GM18858 (cell line): ENCODE measurements around the gene COLEC11.

Source experiments
- ATAC-seq: cut with Tn5 transposase; IDR thresholded peaks from one replicate; pipeline ENCODE4 v1.9.1; 2021; ENCODE audit not compliant: unreplicated experiment

COLEC11 gene

GRCh38 chr2:3637311-3637675 is 42.4 kb downstream of the COLEC11 start:
- ATAC-seq, result no peak

- ATAC-seq, result no peak
These were observed 43.0 kb downstream of the COLEC11 start for GRCh38 chr2:3637692-3638455.

GRCh38 chr2:3638456-3638810 is 43.5 kb downstream of the COLEC11 start:
- ATAC-seq, result no peak

GRCh38 chr2:3639015-3639630 is 44.2 kb downstream of the COLEC11 start:
- no peak for ATAC-seq

GRCh38 chr2:3639653-3640052 is 44.7 kb downstream of the COLEC11 start:
- ATAC-seq, result no peak

GRCh38 chr2:3641181-3641580 is 46.3 kb downstream of the COLEC11 start:
- ATAC-seq, result no peak

DNA sequence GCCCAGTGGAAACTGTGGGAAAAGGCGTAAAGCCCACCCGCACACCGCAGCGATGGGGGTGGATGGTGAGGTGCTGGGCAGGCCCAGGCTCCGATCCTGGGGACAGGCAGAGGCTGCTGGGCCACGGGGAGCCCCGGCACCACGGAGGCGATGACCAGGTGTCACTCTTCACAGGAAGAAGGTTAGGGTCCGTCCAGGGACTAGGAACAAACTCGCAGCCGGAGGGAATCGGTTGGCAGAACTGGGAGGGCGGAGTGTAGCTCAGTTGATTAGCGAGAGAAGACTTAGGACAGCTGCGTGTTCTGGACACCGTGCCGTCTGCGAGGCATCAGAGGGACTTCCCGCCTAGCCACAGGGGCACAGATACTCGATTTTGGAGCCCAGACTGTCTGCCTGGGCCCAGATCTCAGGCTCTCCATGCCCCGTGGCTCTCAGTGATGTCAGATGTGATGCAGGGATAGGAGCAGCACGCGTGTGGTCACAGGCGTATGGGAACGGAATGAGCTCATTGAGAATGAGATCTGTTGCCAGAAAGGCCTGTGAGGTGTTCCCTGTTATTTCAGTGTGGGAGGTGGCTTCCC is 47.0 kb downstream of the COLEC11 start:
- ATAC-seq, result no peak

DNA sequence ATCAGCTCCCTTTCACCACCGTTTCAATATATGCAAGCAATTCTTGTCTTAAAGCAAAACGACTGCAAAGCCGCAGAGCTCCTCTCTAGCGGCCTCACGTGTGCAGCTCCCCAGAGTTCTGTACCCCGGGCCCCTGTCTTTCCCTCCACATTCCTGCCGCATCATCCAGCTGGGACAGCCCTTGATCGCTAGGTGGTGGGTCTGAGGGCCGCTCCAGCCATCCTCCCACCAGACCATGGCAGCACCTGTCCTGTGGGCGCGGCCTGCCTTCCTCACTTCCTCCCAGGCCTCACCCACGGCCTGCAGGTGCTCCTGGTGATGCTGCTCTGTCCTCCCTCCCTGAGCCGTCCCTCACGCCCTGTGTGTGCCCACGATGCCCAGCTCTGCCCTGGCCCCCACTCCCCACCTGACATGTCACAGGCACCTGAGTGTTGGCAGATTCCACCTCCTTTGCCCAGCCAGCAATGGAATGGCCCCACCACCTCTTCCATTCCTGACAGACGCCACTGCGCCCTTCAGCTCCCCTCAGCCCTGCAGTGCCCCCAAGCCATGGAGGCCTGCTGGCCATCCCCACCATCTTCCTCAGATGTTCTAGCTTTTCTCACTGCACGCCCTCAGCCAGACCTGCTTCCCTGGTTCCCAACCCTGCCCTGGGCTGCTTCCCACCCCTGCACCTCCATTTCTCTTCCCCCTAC is 47.8 kb downstream of the COLEC11 start:
- no peak for ATAC-seq

DNA sequence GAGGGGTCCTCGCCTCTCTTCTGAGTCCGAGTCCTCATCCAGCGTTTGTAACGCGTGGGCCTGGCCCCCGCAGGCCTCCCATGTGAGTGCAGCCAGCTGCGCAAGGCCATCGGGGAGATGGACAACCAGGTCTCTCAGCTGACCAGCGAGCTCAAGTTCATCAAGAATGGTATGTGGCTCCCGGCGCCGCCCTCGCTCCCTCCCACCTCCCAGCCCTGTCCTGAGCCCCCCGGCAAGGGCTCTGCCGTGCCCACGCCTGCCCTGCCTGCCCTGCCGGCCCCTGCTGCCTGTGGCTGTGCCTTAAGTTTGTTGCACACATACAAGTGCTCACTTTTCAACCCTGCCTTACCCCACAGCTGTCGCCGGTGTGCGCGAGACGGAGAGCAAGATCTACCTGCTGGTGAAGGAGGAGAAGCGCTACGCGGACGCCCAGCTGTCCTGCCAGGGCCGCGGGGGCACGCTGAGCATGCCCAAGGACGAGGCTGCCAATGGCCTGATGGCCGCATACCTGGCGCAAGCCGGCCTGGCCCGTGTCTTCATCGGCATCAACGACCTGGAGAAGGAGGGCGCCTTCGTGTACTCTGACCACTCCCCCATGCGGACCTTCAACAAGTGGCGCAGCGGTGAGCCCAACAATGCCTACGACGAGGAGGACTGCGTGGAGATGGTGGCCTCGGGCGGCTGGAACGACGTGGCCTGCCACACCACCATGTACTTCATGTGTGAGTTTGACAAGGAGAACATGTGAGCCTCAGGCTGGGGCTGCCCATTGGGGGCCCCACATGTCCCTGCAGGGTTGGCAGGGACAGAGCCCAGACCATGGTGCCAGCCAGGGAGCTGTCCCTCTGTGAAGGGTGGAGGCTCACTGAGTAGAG is 48.7 kb downstream of the COLEC11 start:
- no peak for ATAC-seq

GRCh38 chr2:3644246-3644525 is 49.3 kb downstream of the COLEC11 start:
- no peak for ATAC-seq

DNA sequence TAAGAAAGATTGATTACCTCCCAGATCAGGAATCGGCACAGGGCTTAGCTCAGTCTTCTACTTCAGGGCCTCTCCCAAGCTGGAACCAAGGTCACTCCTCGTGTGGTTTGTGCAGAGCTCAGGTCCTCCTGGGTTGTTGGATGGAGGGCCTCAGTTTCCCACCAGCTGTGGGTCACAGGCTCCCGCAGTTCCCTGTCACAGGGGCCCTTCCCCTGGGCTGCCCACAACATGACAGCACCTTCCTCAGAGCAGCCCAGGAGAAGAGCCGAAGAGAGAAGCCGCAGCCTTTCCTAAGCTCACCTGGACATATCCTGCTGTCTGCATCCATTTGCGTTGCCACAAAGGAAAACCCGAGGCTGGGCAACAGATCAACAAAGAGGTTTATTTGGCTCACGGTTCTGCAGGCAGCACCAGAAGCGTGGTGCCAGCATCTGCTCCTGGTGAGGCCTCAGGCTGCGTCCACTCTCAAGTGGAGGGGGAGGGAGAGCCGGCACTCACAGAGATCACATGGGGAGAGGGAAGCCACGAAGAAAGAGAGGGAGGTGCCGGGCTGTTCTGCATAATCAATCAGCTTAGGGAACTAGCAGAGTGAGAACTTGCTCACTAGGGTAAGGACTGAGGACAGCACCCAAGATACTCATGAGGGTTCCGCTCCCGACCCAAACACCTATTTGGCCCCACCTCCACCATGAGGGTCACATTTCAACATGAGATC is 50.1 kb downstream of the COLEC11 start:
- no peak for ATAC-seq

DNA sequence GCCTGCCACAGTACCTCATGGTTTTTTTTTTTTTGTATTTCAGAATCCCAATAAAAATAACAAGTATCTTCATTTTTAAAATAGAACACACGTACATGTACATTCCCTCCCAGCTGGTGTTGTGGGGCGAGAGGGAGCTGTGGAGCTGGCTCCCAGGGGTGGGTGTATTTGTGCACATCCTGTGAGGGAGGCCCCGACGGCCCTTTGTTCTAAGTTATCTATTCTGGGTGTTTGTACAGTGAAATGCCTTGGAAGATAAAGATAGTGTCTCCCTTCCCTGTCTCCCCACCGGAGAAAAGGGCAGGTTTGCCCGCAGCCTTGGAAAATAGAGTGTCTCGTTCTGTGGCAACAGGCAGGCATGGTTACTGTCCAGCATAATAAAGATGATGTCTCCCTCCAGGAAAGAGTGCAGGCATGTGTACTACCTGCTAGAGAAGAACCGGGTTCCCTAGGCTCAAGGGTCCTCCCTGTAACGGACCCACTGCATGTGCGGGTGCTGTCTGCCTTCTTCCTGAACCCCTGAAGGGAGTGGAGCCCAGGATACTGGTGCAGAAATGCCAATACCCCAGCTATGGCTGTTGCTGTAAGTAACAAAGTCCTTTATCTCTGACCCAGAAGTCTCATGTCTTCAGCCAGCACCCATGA is 51.0 kb downstream of the COLEC11 start:
- ATAC-seq, result no peak

DNA sequence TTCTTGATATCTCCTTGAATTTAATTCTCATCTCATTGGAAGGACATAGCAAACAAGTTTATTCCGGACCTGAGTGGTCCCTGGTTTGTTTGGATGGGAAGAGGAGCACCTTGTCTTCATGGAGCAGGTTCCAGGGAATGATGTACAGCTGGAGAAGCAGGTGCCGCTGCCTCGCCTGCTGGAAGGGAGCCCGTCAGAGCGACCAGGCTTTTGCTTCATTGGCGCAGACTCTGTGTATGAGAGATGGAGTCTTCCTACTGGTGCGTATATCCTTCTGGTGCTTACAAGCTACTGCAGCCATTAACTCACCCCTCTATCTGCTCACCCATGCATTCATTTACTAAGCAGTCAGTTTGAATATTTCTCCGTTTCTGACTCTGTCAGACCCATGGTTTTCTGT is 51.5 kb downstream of the COLEC11 start:
- no peak for ATAC-seq

- no peak for ATAC-seq
These were observed 52.3 kb downstream of the COLEC11 start for GRCh38 chr2:3647246-3647645.

DNA sequence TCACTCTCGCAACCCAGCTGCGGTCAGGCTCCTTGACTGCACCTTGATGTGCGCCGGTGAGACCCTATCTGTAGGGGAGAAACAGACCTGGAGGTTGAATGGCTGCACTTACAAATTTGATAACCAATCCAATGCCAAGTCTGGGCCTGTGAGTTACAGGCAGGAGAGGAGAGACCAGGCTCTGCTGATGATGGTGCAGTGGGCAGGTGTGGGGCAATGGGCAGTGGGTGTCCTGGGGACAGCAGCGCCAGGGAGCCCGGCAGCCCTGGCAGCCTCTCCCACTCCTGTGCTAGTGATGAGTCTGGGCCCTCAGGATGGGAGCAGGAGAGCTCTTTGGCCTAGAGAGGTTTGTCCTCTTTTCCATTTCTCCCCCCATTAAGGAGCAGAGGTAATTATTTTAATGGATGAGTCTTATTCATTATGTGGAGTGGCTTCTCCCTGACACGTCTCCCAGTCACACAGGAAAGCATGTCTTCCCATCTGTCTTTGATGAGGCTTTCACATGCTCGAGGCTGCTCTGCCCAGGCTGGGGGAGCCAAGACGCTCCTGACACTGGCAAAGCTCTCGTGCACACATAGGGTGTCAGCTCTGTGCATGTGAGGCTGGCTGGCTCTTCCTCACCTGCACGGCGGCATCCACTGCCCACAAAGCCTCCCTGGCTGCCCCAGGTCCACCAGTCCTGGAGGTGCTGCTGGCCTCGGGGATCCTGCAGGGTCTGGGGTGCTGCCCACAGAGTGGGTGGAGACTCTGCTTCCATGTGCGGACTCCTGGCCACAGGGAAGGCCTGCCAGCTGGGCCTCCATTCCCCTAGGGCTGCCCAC is 53.1 kb downstream of the COLEC11 start:
- ATAC-seq, result no peak

DNA sequence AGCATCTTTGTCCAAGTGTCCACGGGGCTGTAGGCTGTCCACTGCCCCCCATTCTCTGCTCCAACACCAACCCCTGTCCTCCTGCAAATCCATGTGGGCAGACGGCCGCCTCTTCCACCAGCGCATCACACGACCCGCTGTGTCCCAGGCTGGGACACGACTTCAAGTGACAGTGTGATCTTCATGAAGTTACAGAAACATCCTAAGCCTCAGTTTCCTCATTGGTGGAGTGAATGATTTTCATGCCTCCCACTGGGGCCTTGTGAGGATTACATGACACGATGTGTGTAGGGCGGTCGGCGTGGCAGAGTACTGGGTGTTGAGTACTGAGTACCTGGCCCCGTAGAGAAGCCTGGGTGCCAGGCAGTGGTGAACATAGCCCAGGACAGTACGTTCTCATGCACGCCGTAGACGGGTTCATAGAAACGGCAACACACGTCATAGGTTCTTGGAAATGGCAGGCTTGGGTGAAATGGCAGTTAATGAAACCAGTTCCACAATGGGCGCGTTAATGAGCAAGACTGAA is 53.8 kb downstream of the COLEC11 start:
- no peak for ATAC-seq

- ATAC-seq, result no peak
These were observed 54.7 kb downstream of the COLEC11 start for GRCh38 chr2:3649581-3649980.

GRCh38 chr2:3650140-3650920 is 55.4 kb downstream of the COLEC11 start:
- ATAC-seq, result no peak
